ENCODE results near the gene MGAT5B. TPM values are rescaled to one million over a fixed set of nuclear protein-coding genes. Genes with fewer than 3 reads are reported as not detected.

Gene MGAT5B
- total RNA-seq, 1 experiment from 2014 or later: 54.9 TPM

GRCh38 chr17:76911299-76912017 is 43.3 kb downstream of the MGAT5B start:
- in situ Hi-C loops (cut with HindIII; ENCODE audit: low pct_unique_long_range_greater_than_20kb, low sequenced_read_pairs): no loop called here
- no peak for DNase-seq (ENCODE audit: low read depth, low spot score)

- no peak for DNase-seq (ENCODE audit: low read depth, low spot score)
- in situ Hi-C loops (cut with HindIII; ENCODE audit: low pct_unique_long_range_greater_than_20kb, low sequenced_read_pairs): no loop called here
These were observed 44.4 kb downstream of the MGAT5B start for GRCh38 chr17:76912421-76913164.

DNA sequence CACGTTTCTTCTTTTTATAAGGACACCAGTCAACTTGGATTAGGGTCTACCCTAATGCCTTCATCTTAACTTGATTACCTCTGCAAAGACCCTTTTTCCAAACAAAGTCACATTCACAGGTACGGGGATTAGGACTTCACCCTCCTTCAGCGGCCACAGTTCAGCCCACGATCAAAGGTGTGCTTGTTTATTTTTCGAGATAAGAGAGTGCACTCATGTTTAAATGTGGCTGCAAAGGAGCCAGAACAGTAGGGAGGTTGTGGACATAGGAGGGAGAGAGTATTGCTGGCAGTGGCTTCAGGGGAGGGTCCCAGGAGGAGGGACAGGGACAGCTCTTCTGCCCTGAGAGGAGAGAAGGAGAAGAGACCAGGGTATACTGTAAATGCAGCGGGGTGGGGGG is 46.7 kb downstream of the MGAT5B start:
- DNase-seq (ENCODE audit: low read depth, low spot score): no peak
- in situ Hi-C loops (cut with HindIII; ENCODE audit: low pct_unique_long_range_greater_than_20kb, low sequenced_read_pairs): no loop called here

- in situ Hi-C loops (cut with HindIII; ENCODE audit: low pct_unique_long_range_greater_than_20kb, low sequenced_read_pairs): no loop called here
- DNase-seq (ENCODE audit: low read depth, low spot score): no peak
These were observed 47.8 kb downstream of the MGAT5B start for GRCh38 chr17:76915840-76916510.

DNA sequence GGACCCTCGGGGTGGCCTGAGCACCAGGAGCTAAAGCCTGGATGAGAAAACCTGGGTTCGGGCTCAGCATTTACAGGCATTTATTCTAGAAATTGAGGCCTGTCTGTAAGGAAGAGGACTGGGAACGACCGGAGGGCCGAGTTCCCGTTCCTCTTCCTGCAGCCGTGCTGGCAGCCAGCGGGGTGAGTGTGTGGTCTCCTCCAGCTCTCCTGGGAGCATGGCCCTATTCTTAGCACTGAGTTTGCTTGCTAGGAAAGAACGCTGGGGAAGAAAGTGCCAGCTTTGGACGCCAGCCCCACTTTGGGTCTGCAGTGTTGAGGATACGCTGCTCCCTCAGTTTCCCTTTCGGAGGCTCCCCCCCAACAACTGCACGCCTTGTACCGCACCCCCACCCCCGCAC is 49.6 kb downstream of the MGAT5B start:
- in situ Hi-C loops (cut with HindIII; ENCODE audit: low pct_unique_long_range_greater_than_20kb, low sequenced_read_pairs): no loop called here
- DNase-seq (ENCODE audit: low read depth, low spot score): no peak

- in situ Hi-C loops (cut with HindIII; ENCODE audit: low pct_unique_long_range_greater_than_20kb, low sequenced_read_pairs): no loop called here
These were observed 50.6 kb downstream of the MGAT5B start for GRCh38 chr17:76918811-76919210.

DNA sequence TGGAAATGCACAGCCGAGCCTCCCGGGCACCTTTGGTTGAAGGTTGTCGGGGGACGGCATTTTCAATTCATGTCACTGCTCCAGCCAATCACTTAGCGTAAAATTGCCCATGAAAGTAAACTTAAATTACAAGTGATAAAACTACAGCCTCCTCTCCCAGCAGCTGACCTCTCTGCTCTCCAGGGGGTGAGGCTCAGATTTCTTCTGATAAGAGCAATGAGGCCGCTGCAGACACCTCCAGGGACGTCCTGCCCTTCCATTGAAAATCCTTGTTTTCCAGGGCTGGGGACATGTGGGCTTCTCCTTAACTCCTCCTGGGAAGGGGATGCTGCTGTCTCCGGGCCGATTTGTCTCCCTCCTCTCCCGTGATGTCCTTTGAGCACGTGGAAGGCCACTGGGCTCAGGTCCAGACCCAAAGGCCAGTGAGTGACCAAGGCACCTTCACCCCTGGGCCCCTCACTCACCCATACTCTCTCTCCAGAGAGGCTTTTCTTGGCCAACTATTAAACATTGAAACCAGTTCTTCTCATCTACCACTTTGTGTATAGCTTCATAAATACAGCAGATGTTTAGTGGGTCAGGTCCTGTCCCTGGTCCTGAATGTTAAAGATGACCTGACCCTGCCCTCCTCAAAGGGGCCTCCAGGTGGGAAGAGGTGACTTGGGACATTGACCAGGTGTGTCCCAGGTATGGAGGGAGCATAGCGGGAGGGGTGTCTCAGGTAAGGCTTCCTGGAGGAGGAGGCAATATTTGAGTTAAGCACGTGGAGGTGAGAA is 52.3 kb downstream of the MGAT5B start:
- in situ Hi-C loops (cut with HindIII; ENCODE audit: low pct_unique_long_range_greater_than_20kb, low sequenced_read_pairs): no loop called here
- no peak for DNase-seq (ENCODE audit: low read depth, low spot score)

More at GRCh38 chr17:76918811-76919210, 50.6 kb downstream of the MGAT5B start:
- DNase-seq (ENCODE audit: low read depth, low spot score): no peak

DNA sequence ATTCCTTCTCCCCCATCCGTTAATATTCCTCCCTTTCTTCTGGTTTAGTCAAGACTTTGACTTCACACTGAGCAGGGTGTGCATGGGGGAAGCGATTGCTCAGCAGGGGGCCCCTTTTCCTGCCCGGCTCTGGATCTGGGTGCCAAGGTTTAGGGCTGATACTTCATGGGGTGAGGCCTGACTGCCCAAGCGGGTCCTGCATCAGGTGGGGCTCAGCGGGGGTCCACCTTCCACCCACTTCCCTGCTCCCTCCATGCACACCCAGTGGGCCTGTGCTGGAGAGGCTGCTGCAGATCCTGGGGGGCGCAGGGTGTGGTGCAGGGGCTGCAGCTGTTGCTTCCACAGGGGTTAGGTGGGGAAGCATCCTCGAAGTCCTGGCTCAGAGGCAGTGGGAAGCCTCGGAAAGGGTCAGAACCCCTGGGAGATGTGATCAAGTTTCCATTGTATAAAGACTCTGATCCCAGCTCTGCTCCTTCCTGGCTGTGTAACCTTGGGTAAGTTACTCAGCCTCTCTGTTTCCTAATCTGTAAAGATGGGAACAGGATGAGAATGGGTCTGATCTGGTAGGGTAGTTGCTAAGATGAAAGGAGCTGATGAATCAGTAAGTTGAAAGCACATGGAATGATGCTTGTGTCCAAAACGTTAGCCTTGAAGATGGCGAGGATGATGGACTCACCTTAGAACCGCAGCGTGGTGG is 53.3 kb downstream of the MGAT5B start:
- in situ Hi-C loops (cut with HindIII; ENCODE audit: low pct_unique_long_range_greater_than_20kb, low sequenced_read_pairs): no loop called here
- no peak for DNase-seq (ENCODE audit: low read depth, low spot score)

DNA sequence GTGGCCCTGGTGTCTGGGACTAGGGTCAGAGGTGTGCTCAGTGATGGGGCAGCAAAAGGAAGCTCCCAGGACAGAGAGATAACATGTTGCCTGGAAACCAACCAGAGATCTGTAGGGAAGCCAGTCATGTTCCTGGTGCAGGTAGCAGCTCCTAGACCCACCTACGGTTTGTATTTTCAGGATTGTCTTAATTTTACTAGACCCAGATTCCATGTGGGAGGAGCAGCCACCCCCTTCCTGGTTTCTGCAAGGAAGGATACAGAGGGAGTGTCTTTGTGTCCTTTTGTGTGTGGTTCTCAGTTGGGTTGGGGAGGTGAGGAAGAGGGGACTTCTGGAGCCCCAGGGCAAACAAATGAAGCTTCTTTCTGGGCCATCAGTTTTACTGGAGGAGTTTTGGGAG is 53.9 kb downstream of the MGAT5B start:
- in situ Hi-C loops (cut with HindIII; ENCODE audit: low pct_unique_long_range_greater_than_20kb, low sequenced_read_pairs): no loop called here
- DNase-seq (ENCODE audit: low read depth, low spot score): no peak

DNA sequence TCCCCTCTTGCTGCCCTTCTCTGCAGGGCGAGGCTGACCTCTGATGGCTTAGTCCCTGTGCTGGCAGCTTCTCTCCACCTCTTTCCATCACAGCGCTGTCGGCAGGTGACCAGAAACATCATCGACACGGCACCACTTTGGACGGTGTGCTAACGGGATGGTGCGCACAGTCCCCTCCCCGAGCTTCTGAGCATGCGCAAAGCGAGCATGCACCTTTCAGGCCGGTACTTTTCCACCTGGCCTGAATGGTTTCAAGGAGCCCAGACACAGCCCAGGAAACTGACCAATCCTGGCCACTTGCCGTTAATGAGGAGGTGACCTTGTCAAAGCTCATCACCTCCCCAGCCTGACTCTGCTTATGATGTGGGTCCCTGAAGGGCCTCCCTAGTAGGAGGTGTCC is 54.8 kb downstream of the MGAT5B start:
- no peak for DNase-seq (ENCODE audit: low read depth, low spot score)
- in situ Hi-C loops (cut with HindIII; ENCODE audit: low pct_unique_long_range_greater_than_20kb, low sequenced_read_pairs): no loop called here

- no peak for DNase-seq (ENCODE audit: low read depth, low spot score)
- in situ Hi-C loops (cut with HindIII; ENCODE audit: low pct_unique_long_range_greater_than_20kb, low sequenced_read_pairs): no loop called here
These were observed 55.3 kb downstream of the MGAT5B start for GRCh38 chr17:76923491-76923890.

DNA sequence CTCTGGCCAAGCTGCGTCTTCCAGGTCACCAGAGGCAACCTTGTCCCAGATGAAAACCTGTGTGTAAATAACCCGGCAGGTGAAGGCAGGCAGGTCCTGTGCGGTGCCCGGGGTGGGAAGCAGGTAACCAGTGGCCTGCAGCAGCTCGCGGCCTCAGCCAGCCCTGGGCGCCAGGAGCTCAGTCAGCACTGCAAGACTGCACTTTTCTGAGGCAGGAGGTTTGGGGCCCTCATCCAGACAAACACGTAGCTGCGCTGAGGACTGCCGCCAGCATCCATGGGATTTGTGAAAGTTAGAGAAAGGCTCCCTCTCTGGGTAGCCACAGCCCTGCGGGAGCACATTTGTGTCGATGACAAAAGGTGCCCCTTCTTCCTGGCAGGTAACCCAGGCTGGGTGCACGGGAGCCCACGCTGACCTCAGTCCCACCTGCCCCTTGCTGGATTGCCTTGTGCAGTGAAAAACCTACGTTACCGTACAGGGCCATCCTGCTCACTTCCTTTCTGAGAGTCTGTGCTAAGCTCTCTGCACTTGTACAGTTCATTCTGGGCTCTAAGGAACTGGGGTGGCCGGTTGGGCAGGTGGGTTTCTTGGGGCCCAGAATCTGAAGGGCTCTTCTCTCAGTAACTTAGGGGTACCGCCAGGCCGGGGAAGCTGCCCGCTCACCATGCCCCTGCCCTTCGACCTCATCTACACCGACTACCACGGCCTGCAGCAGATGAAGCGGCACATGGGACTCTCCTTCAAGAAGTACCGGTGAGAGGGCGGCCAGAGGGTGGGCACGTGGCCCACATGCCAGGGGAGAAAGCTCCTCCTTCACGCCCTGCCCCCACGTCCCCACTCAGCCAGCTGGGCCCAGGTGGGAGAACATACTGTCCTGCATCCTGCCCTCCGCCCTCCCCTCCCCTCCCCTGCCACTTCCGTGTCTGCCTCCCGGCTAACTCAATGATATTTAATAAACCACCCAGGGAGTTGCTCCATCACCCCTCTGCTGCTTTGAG is 56.4 kb downstream of the MGAT5B start:
- in situ Hi-C loops (cut with HindIII; ENCODE audit: low pct_unique_long_range_greater_than_20kb, low sequenced_read_pairs): no loop called here
- no peak for DNase-seq (ENCODE audit: low read depth, low spot score)

DNA sequence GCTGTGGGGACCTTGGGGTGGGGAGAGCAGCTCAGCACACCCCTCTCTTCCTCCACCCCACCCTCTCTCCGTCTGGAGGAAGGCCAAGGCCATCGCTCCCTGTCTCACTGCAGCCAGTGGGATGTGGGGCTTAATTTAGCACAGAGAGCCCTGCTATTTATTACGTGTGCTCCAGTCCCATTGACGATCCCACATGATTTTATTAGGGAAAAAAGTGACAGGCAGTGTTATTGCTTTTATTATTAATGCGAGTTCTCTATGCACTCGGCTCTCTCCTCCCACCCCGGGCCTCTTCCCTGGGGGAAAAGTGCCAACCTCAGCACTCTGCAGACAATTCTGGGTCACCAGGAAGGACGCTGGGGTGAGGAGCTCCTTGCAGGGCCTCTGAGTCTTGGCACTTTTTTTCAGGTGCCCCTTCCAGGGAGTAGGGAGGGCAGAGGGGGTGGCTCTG is 57.3 kb downstream of the MGAT5B start:
- in situ Hi-C loops (cut with HindIII; ENCODE audit: low pct_unique_long_range_greater_than_20kb, low sequenced_read_pairs): no loop called here
- DNase-seq (ENCODE audit: low read depth, low spot score): no peak

GRCh38 chr17:76926237-76926866 is 58.1 kb downstream of the MGAT5B start:
- no peak for DNase-seq (ENCODE audit: low read depth, low spot score)
- in situ Hi-C loops (cut with HindIII; ENCODE audit: low pct_unique_long_range_greater_than_20kb, low sequenced_read_pairs): no loop called here

DNA sequence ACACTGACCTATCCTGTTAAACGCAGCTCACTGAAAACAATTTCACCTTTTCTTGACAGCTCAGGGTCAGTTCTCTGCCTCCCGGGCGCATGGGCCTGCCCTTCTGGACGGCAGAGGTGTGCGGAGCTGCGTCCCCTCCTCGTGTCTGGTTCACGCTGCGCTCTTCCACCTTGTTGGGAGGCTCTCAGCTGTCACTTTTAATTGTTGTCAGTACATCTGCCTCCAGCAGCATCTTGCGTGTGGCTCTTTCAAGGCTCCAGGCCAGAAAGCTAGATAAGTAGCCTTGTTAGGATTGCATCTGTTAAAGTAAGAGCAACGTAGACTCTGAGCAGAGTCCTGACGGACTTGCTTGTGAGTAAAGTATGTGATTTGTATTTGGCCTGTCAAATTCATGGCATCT is 59.4 kb downstream of the MGAT5B start:
- in situ Hi-C loops (cut with HindIII; ENCODE audit: low pct_unique_long_range_greater_than_20kb, low sequenced_read_pairs): no loop called here

DNA sequence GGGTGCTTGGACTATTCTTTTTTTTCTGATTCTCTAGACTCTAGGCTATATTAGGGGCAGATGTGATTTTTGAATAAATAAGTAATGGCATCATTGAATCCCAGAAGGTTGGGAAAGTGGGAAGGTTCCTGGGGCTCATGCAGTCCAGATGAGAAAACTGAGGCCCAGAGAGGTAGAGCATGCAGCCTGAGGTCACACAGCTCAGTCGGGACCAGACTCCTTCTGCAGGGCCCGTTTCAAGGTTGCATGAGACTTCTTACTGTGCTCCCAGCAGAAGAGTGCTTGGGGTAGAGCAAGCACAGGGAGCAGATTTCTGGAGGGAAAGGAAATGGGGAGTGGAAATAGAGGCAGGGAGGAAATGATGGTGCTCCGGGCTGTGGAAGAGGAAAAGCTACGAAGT is 59.8 kb downstream of the MGAT5B start:
- in situ Hi-C loops (cut with HindIII; ENCODE audit: low pct_unique_long_range_greater_than_20kb, low sequenced_read_pairs): no loop called here

More for the DNA sequence above, 59.4 kb downstream of the MGAT5B start:
- no peak for DNase-seq (ENCODE audit: low read depth, low spot score)

More for the DNA sequence above, 59.8 kb downstream of the MGAT5B start:
- no peak for DNase-seq (ENCODE audit: low read depth, low spot score)
